ENCODE results near the gene PHF21B.

Gene PHF21B

DNA sequence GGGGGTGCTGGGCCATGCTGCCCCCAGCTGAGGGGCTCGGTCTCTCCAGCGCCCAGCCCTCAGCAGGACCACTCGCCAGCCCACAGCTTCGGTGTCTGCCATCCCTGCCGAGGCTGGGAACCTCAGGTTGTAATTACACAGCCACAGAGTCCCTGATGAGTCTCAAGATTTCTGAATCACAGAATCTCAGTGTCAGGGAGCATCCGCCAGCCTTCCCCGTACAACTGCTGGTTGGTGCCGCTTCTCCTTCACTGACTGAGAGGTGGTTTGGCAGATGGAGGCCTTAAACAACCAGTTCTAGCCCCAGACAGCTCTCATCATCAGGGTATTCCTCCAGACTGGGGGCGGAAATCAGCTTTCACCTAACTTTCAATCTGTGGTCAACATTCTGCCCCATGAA lies 13.7 kb downstream of the PHF21B start:
- no peak overlapping the region for H3K4me2 ChIP-seq (ENCODE audit: low read length)

DNA sequence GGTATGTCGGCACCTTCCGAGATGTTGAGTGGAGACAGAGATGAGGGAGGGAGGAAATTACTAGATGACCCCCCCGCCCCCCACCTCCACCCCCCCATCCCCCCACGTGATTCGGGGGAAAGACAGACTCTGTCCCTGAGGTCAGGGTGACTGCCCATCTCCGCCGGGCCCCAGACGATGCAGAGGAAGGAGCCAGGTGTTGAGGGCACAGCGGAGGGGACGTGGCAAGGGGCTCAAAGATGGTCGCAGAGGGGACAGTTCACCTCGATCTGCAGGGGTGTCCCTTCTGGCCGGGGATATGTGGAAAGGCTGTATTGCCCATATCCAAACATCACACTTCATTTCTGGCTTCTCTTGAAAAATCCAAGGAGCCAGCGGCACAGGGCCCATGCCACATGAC lies 14.1 kb downstream of the PHF21B start:
- Histone ChIP-seq H3K9ac (ENCODE audit: low read length) (no peak overlapping the region), H3K27me3 (ENCODE audit: insufficient read depth, low read length) (no peaks in the 10 kb centered on the region), H3K36me3 (ENCODE audit: insufficient read depth, low read length) (no peaks in the 10 kb centered on the region), H4K20me1 (ENCODE audit: insufficient read depth, low read length) (no peaks in the 10 kb centered on the region), H3F3A (ENCODE audit: insufficient read depth, low read length) (no peaks in the 10 kb centered on the region), H3K4me3 (ENCODE audit: low read depth, low read length, poor library complexity, severe bottlenecking) (no peak overlapping the region), H3K9me3 (ENCODE audit: low read length) (no peaks in the 10 kb centered on the region), H2AFZ (ENCODE audit: low read length) (no peak overlapping the region), H3K9me2 (ENCODE audit: low read depth, low read length) (no peaks in the 10 kb centered on the region), H3K27ac (ENCODE audit: low read depth, low read length, poor library complexity, severe bottlenecking) (no peak overlapping the region), H3K4me2 (ENCODE audit: low read length) (no peak overlapping the region), H3K79me2 (ENCODE audit: insufficient read depth, low read length) (no peaks in the 10 kb centered on the region), H3K4me1 (ENCODE audit: insufficient read depth, low read length, severe bottlenecking) (no peaks in the 10 kb centered on the region)
- TF ChIP-seq, protein P1, sequence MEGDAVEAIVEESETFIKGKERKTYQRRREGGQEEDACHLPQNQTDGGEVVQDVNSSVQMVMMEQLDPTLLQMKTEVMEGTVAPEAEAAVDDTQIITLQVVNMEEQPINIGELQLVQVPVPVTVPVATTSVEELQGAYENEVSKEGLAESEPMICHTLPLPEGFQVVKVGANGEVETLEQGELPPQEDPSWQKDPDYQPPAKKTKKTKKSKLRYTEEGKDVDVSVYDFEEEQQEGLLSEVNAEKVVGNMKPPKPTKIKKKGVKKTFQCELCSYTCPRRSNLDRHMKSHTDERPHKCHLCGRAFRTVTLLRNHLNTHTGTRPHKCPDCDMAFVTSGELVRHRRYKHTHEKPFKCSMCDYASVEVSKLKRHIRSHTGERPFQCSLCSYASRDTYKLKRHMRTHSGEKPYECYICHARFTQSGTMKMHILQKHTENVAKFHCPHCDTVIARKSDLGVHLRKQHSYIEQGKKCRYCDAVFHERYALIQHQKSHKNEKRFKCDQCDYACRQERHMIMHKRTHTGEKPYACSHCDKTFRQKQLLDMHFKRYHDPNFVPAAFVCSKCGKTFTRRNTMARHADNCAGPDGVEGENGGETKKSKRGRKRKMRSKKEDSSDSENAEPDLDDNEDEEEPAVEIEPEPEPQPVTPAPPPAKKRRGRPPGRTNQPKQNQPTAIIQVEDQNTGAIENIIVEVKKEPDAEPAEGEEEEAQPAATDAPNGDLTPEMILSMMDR (IDR thresholded peaks at IDR 0.05; ENCODE audit: low read length), result no peak
- no peak for TF ChIP-seq EZH2 (IDR thresholded peaks at IDR 0.05; ENCODE audit: borderline replicate concordance, low read length)

More for the DNA sequence above, 13.7 kb downstream of the PHF21B start:
- Histone ChIP-seq H3K27me3 (ENCODE audit: insufficient read depth, low read length) (no peaks in the 10 kb centered on the region), H3K79me2 (ENCODE audit: insufficient read depth, low read length) (no peaks in the 10 kb centered on the region), H2AFZ (ENCODE audit: low read length) (no peak overlapping the region), H3K27ac (ENCODE audit: low read depth, low read length, poor library complexity, severe bottlenecking) (no peak overlapping the region), H3K4me1 (ENCODE audit: insufficient read depth, low read length, severe bottlenecking) (no peaks in the 10 kb centered on the region), H3F3A (ENCODE audit: insufficient read depth, low read length) (no peaks in the 10 kb centered on the region), H3K9ac (ENCODE audit: low read length) (no peak overlapping the region), H3K9me3 (ENCODE audit: low read length) (no peaks in the 10 kb centered on the region), H4K20me1 (ENCODE audit: insufficient read depth, low read length) (no peaks in the 10 kb centered on the region), H3K36me3 (ENCODE audit: insufficient read depth, low read length) (no peaks in the 10 kb centered on the region), H3K9me2 (ENCODE audit: low read depth, low read length) (no peaks in the 10 kb centered on the region), H3K4me3 (ENCODE audit: low read depth, low read length, poor library complexity, severe bottlenecking) (no peak overlapping the region)
- TF ChIP-seq, protein P1 (IDR thresholded peaks at IDR 0.05; ENCODE audit: low read length), result no peak
- TF ChIP-seq EZH2 (IDR thresholded peaks at IDR 0.05; ENCODE audit: borderline replicate concordance, low read length), result no peak

DNA sequence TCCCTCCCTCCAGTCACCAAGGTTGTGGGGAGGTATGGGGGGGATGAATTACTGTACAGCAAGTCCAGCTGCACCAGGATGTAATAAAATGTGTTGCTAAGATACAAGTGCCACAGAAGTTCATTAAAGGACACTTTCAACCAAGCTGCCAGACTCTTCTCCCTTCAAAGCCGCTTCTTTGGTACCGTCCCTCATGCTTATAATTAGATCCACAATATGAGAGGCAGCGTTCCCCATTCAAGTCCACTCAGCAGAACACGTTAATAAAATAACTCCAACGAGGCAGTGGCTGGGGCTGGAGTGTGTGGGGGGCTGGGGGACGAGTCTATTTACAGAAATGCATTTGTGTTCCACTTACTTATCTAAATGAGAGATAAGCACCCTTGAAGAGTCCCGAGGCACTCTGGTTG lies 14.7 kb downstream of the PHF21B start:
- TF ChIP-seq EZH2 (IDR thresholded peaks at IDR 0.05; ENCODE audit: borderline replicate concordance, low read length), result no peak
- TF ChIP-seq, protein P1 (IDR thresholded peaks at IDR 0.05; ENCODE audit: low read length), result no peak
- no peak overlapping the region for H3K9ac ChIP-seq (ENCODE audit: low read length)
- no peaks in the 10 kb centered on the region for H3K27me3 ChIP-seq (ENCODE audit: insufficient read depth, low read length)
- H3K9me2 ChIP-seq (ENCODE audit: low read depth, low read length), result no peaks in the 10 kb centered on the region
- H3K4me1 ChIP-seq (ENCODE audit: insufficient read depth, low read length, severe bottlenecking), result no peaks in the 10 kb centered on the region
- H4K20me1 ChIP-seq (ENCODE audit: insufficient read depth, low read length), result no peaks in the 10 kb centered on the region
- no peak overlapping the region for H2AFZ ChIP-seq (ENCODE audit: low read length)
- no peaks in the 10 kb centered on the region for H3F3A ChIP-seq (ENCODE audit: insufficient read depth, low read length)
- H3K27ac ChIP-seq (ENCODE audit: low read depth, low read length, poor library complexity, severe bottlenecking), result no peak overlapping the region
- no peaks in the 10 kb centered on the region for H3K36me3 ChIP-seq (ENCODE audit: insufficient read depth, low read length)
- H3K4me3 ChIP-seq (ENCODE audit: low read depth, low read length, poor library complexity, severe bottlenecking), result no peak overlapping the region
- H3K9me3 ChIP-seq (ENCODE audit: low read length), result no peaks in the 10 kb centered on the region
- H3K79me2 ChIP-seq (ENCODE audit: insufficient read depth, low read length), result no peaks in the 10 kb centered on the region
- H3K4me2 ChIP-seq (ENCODE audit: low read length), result no peak overlapping the region
